CD4-positive, alpha-beta memory T cell (primary cell): Measurements from ENCODE around the gene ST3GAL3. TPM values are rescaled to one million over a fixed set of nuclear protein-coding genes. Genes with fewer than 3 reads are reported as not detected.

ENCODE experiments used
- CTCF ChIA-PET: fragments of 350-600 bp; sonication (Branson Sonifier 250); formaldehyde crosslinking; loops from one replicate; lab custom pipeline; 2021; ENCODE audit warnings: inconsistent platforms; ENCODE audit not compliant: partially characterized antibody; lab: Charles Lee
- POLR2A ChIA-PET: fragments of 350-600 bp; sonication (Branson Sonifier 250); formaldehyde crosslinking; loops from one replicate; lab custom pipeline; 2021; ENCODE audit not compliant: partially characterized antibody; lab: Charles Lee
- DNase-seq, 5 donors: peaks; one replicate each; pipeline versions ENCODE4 v3.0.0 to v3.0.0-alpha.2; 2020 to 2022; ENCODE audit warnings: mixed read lengths in 1 of 5
- H3K27ac ChIP-seq: one replicate; pipeline ENCODE4 v1.7.0; 2013; ENCODE audit warnings: low read depth, low read length
- H3K27me3 ChIP-seq: 2 replicates; pipeline ENCODE4 v1.7.0; 2013; ENCODE audit warnings: mild to moderate bottlenecking, low read length, moderate library complexity; ENCODE audit not compliant: insufficient read depth
- H3K36me3 ChIP-seq: 2 replicates; pipeline ENCODE4 v1.7.0; 2013; ENCODE audit warnings: mild to moderate bottlenecking, low read length, moderate library complexity; ENCODE audit not compliant: insufficient read depth
- H3K4me1 ChIP-seq: 2 replicates; pipeline ENCODE4 v1.7.0; 2013; ENCODE audit warnings: mild to moderate bottlenecking, low read length, moderate library complexity; ENCODE audit not compliant: insufficient read depth
- H3K4me3 ChIP-seq, 2 donors: one replicate each; pipeline ENCODE4 v1.7.0; 2013; ENCODE audit warnings: low read length in 2 of 2, mild to moderate bottlenecking in 1 of 2
- H3K9me3 ChIP-seq, 2 donors: one replicate each; pipeline ENCODE4 v1.7.0; 2013; ENCODE audit warnings: low read length in 2 of 2, control low read depth in 1 of 2; ENCODE audit not compliant: control insufficient read depth in 1 of 2
- H3K27ac Mint-ChIP-seq, 7 donors: one replicate each; pipeline ENCODE4 v1.8.0; 2020 to 2021; ENCODE audit warnings: mixed read lengths in 7 of 7, mild to moderate bottlenecking in 6 of 7, inconsistent platforms in 3 of 7, moderate library complexity in 3 of 7
- H3K27me3 Mint-ChIP-seq, 2 donors: one replicate each; pipeline ENCODE4 v1.8.0; 2020 to 2021; ENCODE audit warnings: mixed read lengths in 2 of 2
- H3K36me3 Mint-ChIP-seq, 2 donors: one replicate each; pipeline ENCODE4 v1.8.0; 2020 to 2021; ENCODE audit warnings: mixed read lengths in 2 of 2, inconsistent platforms in 1 of 2, mild to moderate bottlenecking in 1 of 2
- H3K4me1 Mint-ChIP-seq, 4 donors: one replicate each; pipeline ENCODE4 v1.8.0; 2020 to 2021; ENCODE audit warnings: mixed read lengths in 4 of 4, mild to moderate bottlenecking in 1 of 4
- H3K4me3 Mint-ChIP-seq, 8 donors: one replicate each; pipeline ENCODE4 v1.8.0; 2020 to 2021; ENCODE audit warnings: mixed read lengths in 8 of 8, mild to moderate bottlenecking in 7 of 8, moderate library complexity in 6 of 8, inconsistent platforms in 3 of 8
- H3K9me3 Mint-ChIP-seq, 8 donors: one replicate each; pipeline ENCODE4 v1.8.0; 2020 to 2021; ENCODE audit warnings: mixed read lengths in 8 of 8, mild to moderate bottlenecking in 5 of 8, inconsistent platforms in 3 of 8, moderate library complexity in 1 of 8
- intact Hi-C: fragments of 100-400 bp; cut with micrococcal nuclease; formaldehyde crosslinking; loops from one replicate; pipeline ENCODE4 v1.15.1; 2023
- microRNA-seq: library from miRNA; unstranded; fragments of <30 nt; microRNA quantifications from one replicate; pipeline ENCODE4 v1.2.0, GENCODE V29; 2021; ENCODE audit warnings: borderline replicate concordance, borderline number of aligned reads, borderline microRNAs expressed, mixed read lengths
- polyA plus RNA-seq, 2 donors: library from polyadenylated mRNA; unstranded; fragments of 300-500 nt; fragmentation: Illumina TruSeq; gene quantifications; one replicate each; pipeline ENCODE4 v1.2.3, GENCODE V29; 2021
- total RNA-seq, 2 experiments: library from RNA; stranded (reverse); gene quantifications; one replicate each; pipeline ENCODE4 v1.2.3, GENCODE V29; 2021

The ST3GAL3 gene
- total and polyA plus RNA-seq, 4 experiments from 2014 or later, result 6.1 to 29.6 (median 16.3) TPM

- Mint-ChIP-seq H3K27ac (peak within 1 kb of the TSS; percentile 68 to 96 (median 88)), H3K27me3 (no peaks in the 10 kb centered on the region), H3K36me3 (peaks cover 21 to 45% of the 10 kb centered on the region in 2 donors), H3K9me3 (no peaks in the 10 kb centered on the region), H3K4me3 (peak within 1 kb of the TSS; percentile 85 to 98 (median 88)), H3K4me1 (peaks cover 38 to 61% (median 47%) of the 10 kb centered on the region in 4 donors)
- H3K27me3 ChIP-seq, result no peaks in the 10 kb centered on the region
- peak within 1 kb of the TSS in 1 of 2 donors; percentile 45 for H3K4me3 ChIP-seq
- H3K36me3 ChIP-seq, result peaks cover 23% of the 10 kb centered on the region
- intact Hi-C loops, result no loop called here
- DNase-seq, result peak in 2 of 5 donors; percentile 22 to 38
- ChIA-PET POLR2A (interaction anchor here (1.0 kb wide), 1 partner anchor 9 kb away, joined by 3 read pairs; no protein-coding TSS in a partner anchor), CTCF (no interaction called here)
- peaks cover 47% of the 10 kb centered on the region for H3K4me1 ChIP-seq
- no peaks in the 10 kb centered on the region for H3K9me3 ChIP-seq
- H3K27ac ChIP-seq, result no peak within 1 kb of the TSS
Observed at GRCh38 chr1:43978551-43979260, 271.4 kb downstream of the ST3GAL3 start, which contains the start of gene B4GALT2. Gene B4GALT2, plus strand, starts transcription at chr1:43979210. Its CDS starts 1,951 bp downstream, at chr1:43981161.

DNA sequence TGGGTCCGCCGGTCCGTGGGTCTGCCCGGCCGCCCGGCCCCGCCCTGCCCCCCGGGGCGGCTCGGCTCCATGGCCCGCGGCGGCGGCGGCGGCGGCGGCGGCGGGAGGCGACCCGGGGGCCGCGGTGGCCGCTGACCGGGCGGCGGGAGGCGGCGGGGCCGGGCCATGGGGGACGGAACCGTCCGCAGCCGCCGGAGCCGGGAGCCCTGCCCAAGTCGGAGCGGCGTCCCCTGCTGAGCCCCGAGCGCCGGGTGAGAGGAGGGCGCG, 271.9 kb downstream of the ST3GAL3 start:
- H3K27me3 ChIP-seq, result no peaks in the 10 kb centered on the region
- H3K36me3 ChIP-seq, result peaks cover 23% of the 10 kb centered on the region
- ChIA-PET CTCF (no interaction called here), POLR2A (no interaction called here)
- H3K9me3 Mint-ChIP-seq, result no peaks in the 10 kb centered on the region
- peaks cover 34 to 56% (median 44%) of the 10 kb centered on the region in 4 donors for H3K4me1 Mint-ChIP-seq
- H3K27me3 Mint-ChIP-seq, result no peaks in the 10 kb centered on the region
- no peak overlapping the region for H3K27ac ChIP-seq
- no peak for DNase-seq
- intact Hi-C loops, result no loop called here
- no peak overlapping the region for H3K27ac Mint-ChIP-seq
- H3K4me1 ChIP-seq, result peaks cover 42% of the 10 kb centered on the region
- no peak overlapping the region for H3K4me3 ChIP-seq
- H3K9me3 ChIP-seq, result no peaks in the 10 kb centered on the region
- H3K36me3 Mint-ChIP-seq, result peaks cover 21 to 41% of the 10 kb centered on the region in 2 donors
- no peak overlapping the region for H3K4me3 Mint-ChIP-seq

- H3K9me3 ChIP-seq, result no peaks in the 10 kb centered on the region
- H3K4me1 ChIP-seq, result peaks cover 40% of the 10 kb centered on the region
- no peaks in the 10 kb centered on the region for H3K9me3 Mint-ChIP-seq
- ChIA-PET CTCF (no interaction called here), POLR2A (no interaction called here)
- DNase-seq, result no peak
- no peaks in the 10 kb centered on the region for H3K27me3 ChIP-seq
- H3K4me3 ChIP-seq, result peak overlapping the region in 1 of 2 donors; percentile 43
- peak overlapping the region; percentile 7 to 93 (median 86) for H3K27ac Mint-ChIP-seq
- intact Hi-C loops, result no loop called here
- peaks cover 32 to 51% (median 42%) of the 10 kb centered on the region in 4 donors for H3K4me1 Mint-ChIP-seq
- H3K4me3 Mint-ChIP-seq, result peak overlapping the region; percentile 80 to 91 (median 88)
- H3K36me3 ChIP-seq, result peaks cover 23% of the 10 kb centered on the region
- no peaks in the 10 kb centered on the region for H3K27me3 Mint-ChIP-seq
- H3K27ac ChIP-seq, result no peak overlapping the region
- H3K36me3 Mint-ChIP-seq, result peaks cover 21 to 36% of the 10 kb centered on the region in 2 donors
Observed at GRCh38 chr1:43979528-43980254, 272.4 kb downstream of the ST3GAL3 start.

GRCh38 chr1:43980255-43981134, 273.2 kb downstream of the ST3GAL3 start:
- Mint-ChIP-seq H3K4me3 (peak overlapping the region; percentile 75 to 91 (median 88)), H3K9me3 (no peaks in the 10 kb centered on the region), H3K36me3 (peaks cover 21 to 33% of the 10 kb centered on the region in 2 donors), H3K27me3 (no peaks in the 10 kb centered on the region), H3K4me1 (peaks cover 32 to 49% (median 41%) of the 10 kb centered on the region in 4 donors), H3K27ac (peak overlapping the region in 3 of 7 donors; percentile 80 to 92 (median 86))
- CTCF ChIA-PET, result no interaction called here
- H3K36me3 ChIP-seq, result peaks cover 23% of the 10 kb centered on the region
- no peak for DNase-seq
- H3K4me3 ChIP-seq, result peak overlapping the region in 1 of 2 donors; percentile 43
- no peak overlapping the region for H3K27ac ChIP-seq
- POLR2A ChIA-PET, result no interaction called here
- H3K4me1 ChIP-seq, result peaks cover 39% of the 10 kb centered on the region
- H3K9me3 ChIP-seq, result no peaks in the 10 kb centered on the region
- intact Hi-C loops, result no loop called here
- no peaks in the 10 kb centered on the region for H3K27me3 ChIP-seq

Small RNA genes within 50 kb of the gene (microRNA-seq; reads per million reads assigned to microRNA genes)
- gene MIR6079, result not detected

Other genes starting within 250 kb of the ST3GAL3 start
- not detected for gene PTPRF, start 176.7 kb upstream of the ST3GAL3 start, total RNA-seq
- not detected for gene PTPRF, start 176.7 kb upstream of the ST3GAL3 start, polyA plus RNA-seq
- 10 to 100 TPM; 42.5 to 45.0 TPM for gene KDM4A, start 57.4 kb upstream of the ST3GAL3 start, total RNA-seq
- 10 to 100 TPM in 1 of 2 donors, 1 to 10 TPM in 1; 3.7 to 10.6 TPM for gene KDM4A, start 57.4 kb upstream of the ST3GAL3 start, polyA plus RNA-seq
- gene ARTN, start 226.3 kb downstream of the ST3GAL3 start, total RNA-seq, result under 1 TPM in 1 of 2 experiments, not detected in 1; 0.41 TPM
- not detected for gene ARTN, start 226.3 kb downstream of the ST3GAL3 start, polyA plus RNA-seq
- gene IPO13, start 239.4 kb downstream of the ST3GAL3 start, total RNA-seq, result 10 to 100 TPM; 18.5 to 20.0 TPM
- gene IPO13, start 239.4 kb downstream of the ST3GAL3 start, polyA plus RNA-seq, result 10 to 100 TPM in 1 of 2 donors, 1 to 10 TPM in 1; 7.5 to 16.8 TPM